ENCODE results near the gene NINJ1. TPM values are rescaled to one million over a fixed set of nuclear protein-coding genes. Genes with fewer than 3 reads are reported as not detected.
A peak's percentile ranks its signal among the peaks of the same experiment; 100 is the strongest.

NINJ1 gene
- total and polyA plus RNA-seq, 2 of the 13 experiments (the other 11 are each of a cell fraction or from before 2014, with no cell fraction given), result 81.2 to 92.1 TPM

GRCh38 chr9:93111371-93112115 lies 22.5 kb downstream of the NINJ1 start (continued):
- no peak for TF ChIP-seq ZBTB33 (CRISPR knock-in tag; IDR thresholded peaks at IDR 0.05)
- TF ChIP-seq MTF1 (CRISPR knock-in tag; IDR thresholded peaks at IDR 0.05), result no peak
- TF ChIP-seq ZNF782 (CRISPR knock-in tag; IDR thresholded peaks at IDR 0.05; ENCODE audit: borderline replicate concordance), result no peak; the same call in 1 of the 2 replicates
- TF ChIP-seq KDM5B (CRISPR knock-in tag; IDR thresholded peaks at IDR 0.05; ENCODE audit: borderline replicate concordance), result no peak; the same call in 1 of the 2 replicates
- TF ChIP-seq, protein P1, sequence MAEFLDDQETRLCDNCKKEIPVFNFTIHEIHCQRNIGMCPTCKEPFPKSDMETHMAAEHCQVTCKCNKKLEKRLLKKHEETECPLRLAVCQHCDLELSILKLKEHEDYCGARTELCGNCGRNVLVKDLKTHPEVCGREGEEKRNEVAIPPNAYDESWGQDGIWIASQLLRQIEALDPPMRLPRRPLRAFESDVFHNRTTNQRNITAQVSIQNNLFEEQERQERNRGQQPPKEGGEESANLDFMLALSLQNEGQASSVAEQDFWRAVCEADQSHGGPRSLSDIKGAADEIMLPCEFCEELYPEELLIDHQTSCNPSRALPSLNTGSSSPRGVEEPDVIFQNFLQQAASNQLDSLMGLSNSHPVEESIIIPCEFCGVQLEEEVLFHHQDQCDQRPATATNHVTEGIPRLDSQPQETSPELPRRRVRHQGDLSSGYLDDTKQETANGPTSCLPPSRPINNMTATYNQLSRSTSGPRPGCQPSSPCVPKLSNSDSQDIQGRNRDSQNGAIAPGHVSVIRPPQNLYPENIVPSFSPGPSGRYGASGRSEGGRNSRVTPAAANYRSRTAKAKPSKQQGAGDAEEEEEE (CRISPR knock-in tag; IDR thresholded peaks at IDR 0.05; ENCODE audit: borderline replicate concordance), result no peak
- TF ChIP-seq ZNF205 (CRISPR knock-in tag; IDR thresholded peaks at IDR 0.05), result no peak
- TF ChIP-seq NFE2L2 (IDR thresholded peaks at IDR 0.05; ENCODE audit: low read length), result no peak
- 0 out of 2 replicates have a peak, but pooled peaks have one; percentile 50 for TF ChIP-seq ARHGAP35 (CRISPR knock-in tag; IDR thresholded peaks at IDR 0.05; ENCODE audit: borderline replicate concordance)
- TF ChIP-seq, protein P2, sequence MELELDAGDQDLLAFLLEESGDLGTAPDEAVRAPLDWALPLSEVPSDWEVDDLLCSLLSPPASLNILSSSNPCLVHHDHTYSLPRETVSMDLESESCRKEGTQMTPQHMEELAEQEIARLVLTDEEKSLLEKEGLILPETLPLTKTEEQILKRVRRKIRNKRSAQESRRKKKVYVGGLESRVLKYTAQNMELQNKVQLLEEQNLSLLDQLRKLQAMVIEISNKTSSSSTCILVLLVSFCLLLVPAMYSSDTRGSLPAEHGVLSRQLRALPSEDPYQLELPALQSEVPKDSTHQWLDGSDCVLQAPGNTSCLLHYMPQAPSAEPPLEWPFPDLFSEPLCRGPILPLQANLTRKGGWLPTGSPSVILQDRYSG (CRISPR knock-in tag; IDR thresholded peaks at IDR 0.05), result no peak
- TF ChIP-seq TSC22D2 (CRISPR knock-in tag; IDR thresholded peaks at IDR 0.05; ENCODE audit: borderline replicate concordance), result no peak
- TF ChIP-seq XBP1 (CRISPR knock-in tag; IDR thresholded peaks at IDR 0.05), result no peak
- no peak for TF ChIP-seq ZNF460 (CRISPR knock-in tag; IDR thresholded peaks at IDR 0.05; ENCODE audit: borderline replicate concordance)
- TF ChIP-seq KDM6A (CRISPR knock-in tag; IDR thresholded peaks at IDR 0.05; ENCODE audit: low read depth), result no peak
- no peak for TF ChIP-seq ZNF572 (CRISPR knock-in tag; IDR thresholded peaks at IDR 0.05)
- TF ChIP-seq JDP2 (CRISPR knock-in tag; IDR thresholded peaks at IDR 0.05; ENCODE audit: borderline replicate concordance), result no peak
- no peak for TF ChIP-seq ZNF605 (CRISPR knock-in tag; IDR thresholded peaks at IDR 0.05)
- no peak for TF ChIP-seq ZNF136 (CRISPR knock-in tag; IDR thresholded peaks at IDR 0.05; ENCODE audit: low read depth)
- TF ChIP-seq ZXDC (CRISPR knock-in tag; IDR thresholded peaks at IDR 0.05), result no peak
- no peak for TF ChIP-seq CBX2 (IDR thresholded peaks at IDR 0.05; ENCODE audit: low read depth, low read length)
- TF ChIP-seq CBX2 (CRISPR knock-in tag; IDR thresholded peaks at IDR 0.05; ENCODE audit: low read depth), result no peak
- TF ChIP-seq, protein P3, sequence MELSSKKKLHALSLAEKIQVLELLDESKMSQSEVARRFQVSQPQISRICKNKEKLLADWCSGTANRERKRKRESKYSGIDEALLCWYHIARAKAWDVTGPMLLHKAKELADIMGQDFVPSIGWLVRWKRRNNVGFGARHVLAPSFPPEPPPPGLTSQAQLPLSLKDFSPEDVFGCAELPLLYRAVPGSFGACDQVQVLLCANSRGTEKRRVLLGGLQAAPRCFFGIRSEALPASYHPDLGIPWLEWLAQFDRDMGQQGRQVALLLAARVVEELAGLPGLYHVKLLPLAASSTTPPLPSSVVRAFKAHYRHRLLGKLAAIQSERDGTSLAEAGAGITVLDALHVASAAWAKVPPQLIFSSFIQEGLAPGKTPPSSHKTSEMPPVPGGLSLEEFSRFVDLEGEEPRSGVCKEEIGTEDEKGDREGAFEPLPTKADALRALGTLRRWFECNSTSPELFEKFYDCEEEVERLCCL (CRISPR knock-in tag; IDR thresholded peaks at IDR 0.05; ENCODE audit: borderline replicate concordance), result no peak
